Measurements from ENCODE around the gene ADGRB3. TPM values are rescaled to one million over a fixed set of nuclear protein-coding genes. Genes with fewer than 3 reads are reported as not detected.

ADGRB3 gene
- total RNA-seq, 2 experiments from 2014 or later: not detected

DNA sequence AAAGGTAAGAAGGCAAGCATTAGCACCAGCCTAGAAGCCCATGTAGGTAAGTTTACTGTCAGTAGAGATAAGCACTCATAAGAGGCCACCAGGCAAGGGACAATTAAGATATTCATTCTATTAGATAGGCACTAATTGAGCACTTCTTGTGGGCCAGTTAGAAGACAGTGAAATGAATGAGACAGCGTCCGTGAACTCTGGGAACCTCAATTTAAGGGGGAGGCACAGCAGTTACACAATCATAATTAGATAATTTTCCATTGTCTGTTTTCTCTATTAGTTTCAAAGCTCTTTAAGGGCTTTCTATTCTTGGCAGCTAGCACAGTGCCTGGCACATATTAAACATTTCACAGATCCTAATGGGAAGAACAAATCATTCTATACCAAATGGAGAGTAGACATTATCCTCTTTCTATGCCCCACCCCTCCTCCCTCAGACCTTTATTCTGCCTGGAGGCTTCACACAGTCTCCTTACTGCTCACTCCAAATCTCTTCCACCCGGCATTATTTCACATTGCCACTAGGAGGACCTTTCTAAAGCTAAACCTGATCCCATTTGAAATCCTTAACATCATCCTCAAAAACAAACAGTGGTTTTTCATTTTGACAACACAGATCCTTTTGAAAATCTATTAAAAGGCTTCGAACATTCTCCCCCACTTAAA, 529.6 kb downstream of the ADGRB3 start:
- Histone ChIP-seq H4K20me1 (ENCODE audit: insufficient read depth, low read length) (no peaks in the 10 kb centered on the region; the same call in 1 of the 2 replicates), H3K9me3 (ENCODE audit: low read length) (no peaks in the 10 kb centered on the region), H2AFZ (ENCODE audit: low read length) (no peak overlapping the region), H3K4me3 (ENCODE audit: low read depth, low read length, poor library complexity, severe bottlenecking) (no peak overlapping the region), H3K27ac (ENCODE audit: low read depth, low read length, poor library complexity, severe bottlenecking) (no peak overlapping the region), H3K4me1 (ENCODE audit: insufficient read depth, low read length, poor library complexity, severe bottlenecking) (no peaks in the 10 kb centered on the region), H3K4me2 (ENCODE audit: low read length) (no peak overlapping the region), H3K79me2 (ENCODE audit: insufficient read depth, low read depth, low read length) (no peaks in the 10 kb centered on the region), H3K36me3 (ENCODE audit: insufficient read depth, low read length) (no peaks in the 10 kb centered on the region), H3K9me2 (ENCODE audit: insufficient read depth, low read length) (no peaks in the 10 kb centered on the region)
- no TSS peak for BruUV-seq (replicated peaks)
- intact Hi-C loops (cut with micrococcal nuclease; ENCODE audit: unreplicated experiment): no loop called here
- DNase-seq (ENCODE audit: low spot score): no peak
- POLR2A ChIA-PET: no interaction called here
- TF ChIP-seq, protein P1, sequence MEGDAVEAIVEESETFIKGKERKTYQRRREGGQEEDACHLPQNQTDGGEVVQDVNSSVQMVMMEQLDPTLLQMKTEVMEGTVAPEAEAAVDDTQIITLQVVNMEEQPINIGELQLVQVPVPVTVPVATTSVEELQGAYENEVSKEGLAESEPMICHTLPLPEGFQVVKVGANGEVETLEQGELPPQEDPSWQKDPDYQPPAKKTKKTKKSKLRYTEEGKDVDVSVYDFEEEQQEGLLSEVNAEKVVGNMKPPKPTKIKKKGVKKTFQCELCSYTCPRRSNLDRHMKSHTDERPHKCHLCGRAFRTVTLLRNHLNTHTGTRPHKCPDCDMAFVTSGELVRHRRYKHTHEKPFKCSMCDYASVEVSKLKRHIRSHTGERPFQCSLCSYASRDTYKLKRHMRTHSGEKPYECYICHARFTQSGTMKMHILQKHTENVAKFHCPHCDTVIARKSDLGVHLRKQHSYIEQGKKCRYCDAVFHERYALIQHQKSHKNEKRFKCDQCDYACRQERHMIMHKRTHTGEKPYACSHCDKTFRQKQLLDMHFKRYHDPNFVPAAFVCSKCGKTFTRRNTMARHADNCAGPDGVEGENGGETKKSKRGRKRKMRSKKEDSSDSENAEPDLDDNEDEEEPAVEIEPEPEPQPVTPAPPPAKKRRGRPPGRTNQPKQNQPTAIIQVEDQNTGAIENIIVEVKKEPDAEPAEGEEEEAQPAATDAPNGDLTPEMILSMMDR (conservative IDR thresholded peaks at IDR 0.05; ENCODE audit: low read length): peak; percentile 44; the same call in 1 of the 2 replicates
- TF ChIP-seq EZH2phosphoT487 (IDR thresholded peaks at IDR 0.05; ENCODE audit: borderline replicate concordance, low read depth, low read length): no peak
- CTCF ChIA-PET (ENCODE audit: unreplicated experiment): no interaction called here

DNA sequence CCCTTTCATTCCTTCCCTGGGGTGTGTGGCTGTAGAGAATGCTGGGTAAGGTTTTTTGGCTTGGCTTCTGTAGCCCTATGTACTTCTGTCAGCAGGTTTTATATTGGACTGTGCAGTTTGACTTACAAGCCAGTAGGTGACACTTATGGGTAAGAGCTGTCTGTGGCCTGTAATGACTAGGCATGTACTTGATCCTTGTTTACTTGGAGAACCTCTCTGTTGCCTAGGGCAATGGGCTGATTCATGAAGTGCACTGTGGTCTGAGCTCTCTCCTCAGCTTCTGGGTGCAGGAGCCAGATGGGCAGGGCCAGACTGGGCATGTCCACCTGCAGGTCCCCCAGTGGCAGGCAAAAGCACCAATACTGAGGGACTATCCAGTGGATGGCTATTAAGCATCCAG, 544.6 kb downstream of the ADGRB3 start:
- ChIA-PET POLR2A (interaction anchor here (0.5 to 1.0 kb wide), 2 partner anchors 17 to 25 kb away, joined by 3 to 4 read pairs; no protein-coding TSS in a partner anchor), CTCF (ENCODE audit: unreplicated experiment) (no interaction called here)
- TF ChIP-seq EZH2phosphoT487 (IDR thresholded peaks at IDR 0.05; ENCODE audit: borderline replicate concordance, low read depth, low read length): no peak
- TF ChIP-seq, protein P1 (conservative IDR thresholded peaks at IDR 0.05; ENCODE audit: low read length): no peak
- Histone ChIP-seq H2AFZ (ENCODE audit: low read length) (no peak overlapping the region), H3K27ac (ENCODE audit: low read depth, low read length, poor library complexity, severe bottlenecking) (no peak overlapping the region), H3K9me2 (ENCODE audit: insufficient read depth, low read length) (no peaks in the 10 kb centered on the region), H3K4me1 (ENCODE audit: insufficient read depth, low read length, poor library complexity, severe bottlenecking) (no peaks in the 10 kb centered on the region), H3K79me2 (ENCODE audit: insufficient read depth, low read depth, low read length) (no peaks in the 10 kb centered on the region), H3K4me3 (ENCODE audit: low read depth, low read length, poor library complexity, severe bottlenecking) (no peak overlapping the region), H3K4me2 (ENCODE audit: low read length) (no peak overlapping the region), H4K20me1 (ENCODE audit: insufficient read depth, low read length) (no peaks in the 10 kb centered on the region), H3K36me3 (ENCODE audit: insufficient read depth, low read length) (no peaks in the 10 kb centered on the region), H3K9me3 (ENCODE audit: low read length) (no peaks in the 10 kb centered on the region)
- DNase-seq (ENCODE audit: low spot score): no peak
- no TSS peak for BruUV-seq (replicated peaks)
- intact Hi-C loops (cut with micrococcal nuclease; ENCODE audit: unreplicated experiment): no loop called here

DNA sequence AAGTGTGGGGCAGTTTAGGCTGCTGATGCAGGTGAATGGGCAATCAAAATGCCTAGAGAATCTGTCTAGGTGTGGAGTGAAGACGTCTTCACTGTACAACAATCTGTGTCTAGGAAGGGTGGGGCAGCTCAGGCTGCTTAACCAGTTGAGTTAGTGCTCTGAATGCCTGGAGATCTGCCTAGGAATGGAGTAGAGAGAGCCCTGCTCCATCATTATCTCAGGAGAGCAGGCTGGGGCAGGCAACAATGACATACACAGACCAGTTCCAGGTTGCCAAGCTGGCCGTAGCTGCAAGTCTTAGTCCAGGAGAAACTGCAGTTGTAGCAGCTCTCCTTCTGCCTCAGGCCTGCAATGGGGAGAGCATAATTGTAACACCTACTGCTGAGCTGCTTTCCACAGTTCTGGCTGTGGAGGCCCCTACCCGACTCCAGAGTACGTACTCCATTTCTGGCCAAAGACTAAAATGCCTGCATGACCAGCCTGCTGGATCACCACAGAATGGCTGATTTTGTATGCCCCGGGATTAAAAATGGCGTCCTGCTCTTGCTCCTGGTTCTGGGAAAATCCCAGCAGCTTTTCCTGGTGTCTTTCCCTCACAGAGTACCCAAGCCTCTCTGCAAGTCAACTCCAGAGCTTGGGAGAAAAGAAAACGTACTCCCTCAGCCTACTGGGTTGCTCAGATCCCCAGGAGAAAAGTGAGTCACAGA, 545.4 kb downstream of the ADGRB3 start:
- DNase-seq (ENCODE audit: low spot score): no peak
- CTCF ChIA-PET (ENCODE audit: unreplicated experiment): no interaction called here
- H3K79me2 ChIP-seq (ENCODE audit: insufficient read depth, low read depth, low read length): no peaks in the 10 kb centered on the region
- no peak overlapping the region for H3K27ac ChIP-seq (ENCODE audit: low read depth, low read length, poor library complexity, severe bottlenecking)
- no TSS peak for BruUV-seq (replicated peaks)
- no peaks in the 10 kb centered on the region for H4K20me1 ChIP-seq (ENCODE audit: insufficient read depth, low read length)
- no peak for TF ChIP-seq EZH2phosphoT487 (IDR thresholded peaks at IDR 0.05; ENCODE audit: borderline replicate concordance, low read depth, low read length)
- TF ChIP-seq, protein P1 (conservative IDR thresholded peaks at IDR 0.05; ENCODE audit: low read length): no peak
- H3K4me1 ChIP-seq (ENCODE audit: insufficient read depth, low read length, poor library complexity, severe bottlenecking): no peaks in the 10 kb centered on the region
- H3K9me2 ChIP-seq (ENCODE audit: insufficient read depth, low read length): no peaks in the 10 kb centered on the region
- no peak overlapping the region for H3K4me2 ChIP-seq (ENCODE audit: low read length)
- H3K36me3 ChIP-seq (ENCODE audit: insufficient read depth, low read length): no peaks in the 10 kb centered on the region
- no peak overlapping the region for H2AFZ ChIP-seq (ENCODE audit: low read length)
- intact Hi-C loops (cut with micrococcal nuclease; ENCODE audit: unreplicated experiment): no loop called here
- POLR2A ChIA-PET: no interaction called here
- H3K9me3 ChIP-seq (ENCODE audit: low read length): no peaks in the 10 kb centered on the region
- H3K4me3 ChIP-seq (ENCODE audit: low read depth, low read length, poor library complexity, severe bottlenecking): no peak overlapping the region

All from OCI-LY7 (cell line).